Measurements from ENCODE around the gene MRNIP. TPM values are rescaled to one million over a fixed set of nuclear protein-coding genes. Genes with fewer than 3 reads are reported as not detected.
"Not testable (repeated sequence)": the region's sequence is repeated elsewhere in the genome, so short reads cannot be mapped to it uniquely, and the experiment has no call there.

Gene MRNIP
- total RNA-seq, 1 donor from 2014 or later = 19.5 TPM

GRCh38 chr5:179796877-179797608 lies 61.6 kb downstream of the MRNIP start:
- intact Hi-C loops (cut with micrococcal nuclease) = loop anchor here (1.0 to 5.0 kb wide), 7 partner anchors 10 to 275 kb away; partner anchors contain the start of genes CANX, MAML1, RNF130 and RUFY1

- intact Hi-C loops (cut with micrococcal nuclease) = loop anchor here (1.0 to 5.0 kb wide), 7 partner anchors 11 to 276 kb away; partner anchors contain the start of genes CANX, MAML1, RNF130 and RUFY1
Measured at GRCh38 chr5:179795863-179796833, 62.5 kb downstream of the MRNIP start.

GRCh38 chr5:179795049-179795862 lies 63.4 kb downstream of the MRNIP start:
- intact Hi-C loops (cut with micrococcal nuclease) = loop anchor here (5.0 kb wide), 2 partner anchors 243 to 277 kb away; partner anchors contain the start of genes RNF130 and RUFY1

- intact Hi-C loops (cut with micrococcal nuclease) = no loop called here
Measured at GRCh38 chr5:179794575-179794974, 64.0 kb downstream of the MRNIP start.

- intact Hi-C loops (cut with micrococcal nuclease) = no loop called here
Measured at GRCh38 chr5:179794171-179794570, 64.4 kb downstream of the MRNIP start.

GRCh38 chr5:179793468-179794139 lies 65.0 kb downstream of the MRNIP start, which contains the start of gene LTC4S:
LTC4S (plus strand) TSS chr5:179793986; CDS start chr5:179794081, 95 bp downstream.
- intact Hi-C loops (cut with micrococcal nuclease) = no loop called here

- intact Hi-C loops (cut with micrococcal nuclease) = no loop called here
Measured at GRCh38 chr5:179792612-179793467, 65.8 kb downstream of the MRNIP start.

GRCh38 chr5:179791881-179792611 lies 66.6 kb downstream of the MRNIP start:
- intact Hi-C loops (cut with micrococcal nuclease) = no loop called here

- intact Hi-C loops (cut with micrococcal nuclease) = not testable (repeated sequence)
Measured at GRCh38 chr5:179789278-179789677, 69.3 kb downstream of the MRNIP start.

GRCh38 chr5:179788193-179788854 lies 70.3 kb downstream of the MRNIP start:
- intact Hi-C loops (cut with micrococcal nuclease) = no loop called here

Other genes starting within 250 kb of the MRNIP start
- 957 and 968 TPM in 2 replicates for gene HNRNPH1, start 235.1 kb downstream of the MRNIP start, total RNA-seq
- gene CBY3, start 177.8 kb downstream of the MRNIP start, total RNA-seq = not detected in 2 replicates
- 485 and 502 TPM in 2 replicates for gene CANX, start 159.8 kb downstream of the MRNIP start, total RNA-seq
- 37.0 and 43.2 TPM in 2 replicates for gene MAML1, start 126.0 kb downstream of the MRNIP start, total RNA-seq
- 1.7 and 2.4 TPM in 2 replicates for gene LTC4S, start 64.8 kb downstream of the MRNIP start, total RNA-seq
- 99.8 and 100 TPM in 2 replicates for gene MGAT4B, start 52.0 kb downstream of the MRNIP start, total RNA-seq
- gene SQSTM1, start 37.9 kb downstream of the MRNIP start, total RNA-seq = 254 and 274 TPM in 2 replicates
- gene TBC1D9B, start 49.1 kb upstream of the MRNIP start, total RNA-seq = 104 and 117 TPM in 2 replicates
- 4.3 and 4.8 TPM in 2 replicates for gene RNF130, start 212.9 kb upstream of the MRNIP start, total RNA-seq